Measurements from ENCODE around the gene NFE2L2.

DNA sequence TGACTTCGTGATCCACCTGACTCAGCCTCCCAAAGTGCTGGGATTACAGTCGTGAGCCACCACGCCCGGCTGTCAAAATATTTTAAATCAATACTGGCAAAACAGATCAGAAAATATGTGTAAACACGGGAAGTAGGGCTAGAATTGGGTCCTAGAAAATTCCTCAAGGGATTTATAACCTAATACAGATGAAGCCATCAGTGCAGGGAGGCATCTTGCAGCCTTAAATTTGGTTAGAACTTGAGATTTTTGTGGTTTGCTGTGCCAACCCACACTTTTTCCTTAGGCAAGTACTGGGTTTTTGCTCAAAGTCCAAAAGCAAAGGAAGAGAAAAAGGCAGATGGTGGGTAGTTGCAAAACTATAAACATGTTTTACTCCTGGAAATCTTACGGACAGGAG is 33.7 kb upstream of the NFE2L2 start:
- TF ChIP-seq, protein P1, sequence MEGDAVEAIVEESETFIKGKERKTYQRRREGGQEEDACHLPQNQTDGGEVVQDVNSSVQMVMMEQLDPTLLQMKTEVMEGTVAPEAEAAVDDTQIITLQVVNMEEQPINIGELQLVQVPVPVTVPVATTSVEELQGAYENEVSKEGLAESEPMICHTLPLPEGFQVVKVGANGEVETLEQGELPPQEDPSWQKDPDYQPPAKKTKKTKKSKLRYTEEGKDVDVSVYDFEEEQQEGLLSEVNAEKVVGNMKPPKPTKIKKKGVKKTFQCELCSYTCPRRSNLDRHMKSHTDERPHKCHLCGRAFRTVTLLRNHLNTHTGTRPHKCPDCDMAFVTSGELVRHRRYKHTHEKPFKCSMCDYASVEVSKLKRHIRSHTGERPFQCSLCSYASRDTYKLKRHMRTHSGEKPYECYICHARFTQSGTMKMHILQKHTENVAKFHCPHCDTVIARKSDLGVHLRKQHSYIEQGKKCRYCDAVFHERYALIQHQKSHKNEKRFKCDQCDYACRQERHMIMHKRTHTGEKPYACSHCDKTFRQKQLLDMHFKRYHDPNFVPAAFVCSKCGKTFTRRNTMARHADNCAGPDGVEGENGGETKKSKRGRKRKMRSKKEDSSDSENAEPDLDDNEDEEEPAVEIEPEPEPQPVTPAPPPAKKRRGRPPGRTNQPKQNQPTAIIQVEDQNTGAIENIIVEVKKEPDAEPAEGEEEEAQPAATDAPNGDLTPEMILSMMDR (IDR thresholded peaks at IDR 0.05; ENCODE audit: insufficient read depth, low read depth, low read length) = no peak
- TF ChIP-seq EZH2 (IDR thresholded peaks at IDR 0.05; ENCODE audit: insufficient read depth, low read length) = no peak

Measured in astrocyte (in vitro differentiated cells and primary cell).